Suppressor macrophage (primary cell): Measurements from ENCODE around the gene LDB1.

Experiments used
- DNase-seq, 4 experiments: peaks; one replicate each; pipeline ENCODE4 v3.0.0-alpha.2; 2020 to 2022
- total RNA-seq, 17 experiments: gene quantifications; one replicate each; lab custom pipeline; 2026; ENCODE audit warnings: mixed read lengths in 6 of 17, inconsistent platforms in 3 of 17; lab: John Stamatoyannopoulos, UW

The LDB1 gene, protein sequence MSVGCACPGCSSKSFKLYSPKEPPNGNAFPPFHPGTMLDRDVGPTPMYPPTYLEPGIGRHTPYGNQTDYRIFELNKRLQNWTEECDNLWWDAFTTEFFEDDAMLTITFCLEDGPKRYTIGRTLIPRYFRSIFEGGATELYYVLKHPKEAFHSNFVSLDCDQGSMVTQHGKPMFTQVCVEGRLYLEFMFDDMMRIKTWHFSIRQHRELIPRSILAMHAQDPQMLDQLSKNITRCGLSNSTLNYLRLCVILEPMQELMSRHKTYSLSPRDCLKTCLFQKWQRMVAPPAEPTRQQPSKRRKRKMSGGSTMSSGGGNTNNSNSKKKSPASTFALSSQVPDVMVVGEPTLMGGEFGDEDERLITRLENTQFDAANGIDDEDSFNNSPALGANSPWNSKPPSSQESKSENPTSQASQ
- 10.5 to 65.3 (median 42.2) reads per million in 17 experiments for total RNA-seq

DNA sequence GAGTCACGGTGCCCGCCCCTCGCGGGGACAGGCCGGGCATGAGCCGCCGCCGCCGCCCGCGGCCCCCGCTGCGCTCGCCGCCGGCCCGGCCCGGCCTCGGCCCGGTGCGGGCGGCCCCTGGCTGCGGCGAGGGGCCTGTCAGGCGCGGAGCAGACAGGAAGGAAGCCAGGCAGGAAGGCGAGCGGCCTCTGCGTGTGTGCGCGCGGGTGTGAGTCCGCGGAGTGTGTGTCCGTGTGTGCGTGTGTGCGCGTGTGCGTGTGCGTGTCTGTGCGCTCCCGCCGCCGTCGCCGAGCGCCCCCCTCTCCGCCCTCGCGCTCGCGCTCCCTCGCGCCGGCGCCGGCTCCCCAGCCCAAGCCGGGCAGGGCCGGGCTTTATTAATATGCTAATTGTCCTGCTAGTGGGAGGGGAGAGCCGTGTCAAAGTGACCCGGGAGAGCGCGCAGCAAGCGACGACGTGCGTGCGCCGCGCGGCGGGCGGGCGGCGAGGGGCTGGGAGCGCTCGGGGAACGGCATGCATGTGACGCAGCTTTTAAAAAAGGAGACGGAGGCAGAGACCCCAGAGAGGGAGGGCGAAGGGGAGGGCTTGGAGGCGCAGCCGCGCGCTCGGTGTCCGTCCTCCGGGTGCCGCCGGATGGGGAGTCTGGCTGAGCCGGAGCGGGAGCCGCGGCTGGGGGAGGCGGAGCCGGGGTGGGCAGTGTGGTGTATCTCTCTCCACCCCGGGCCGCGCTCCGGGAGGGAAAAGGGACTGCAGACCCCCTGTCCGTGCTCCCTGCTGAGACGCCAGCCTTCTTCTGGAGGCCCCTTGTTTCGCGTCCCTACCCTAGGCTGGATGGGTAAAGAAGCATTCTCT lies at the start of gene LDB1:
Gene LDB1 (minus strand): TSS at position 227 of the 849 bp plus-strand sequence. CDS start 258 bp downstream, outside the sequence.
- DNase-seq = peak; percentile 81 to 92 (median 89)

DNA sequence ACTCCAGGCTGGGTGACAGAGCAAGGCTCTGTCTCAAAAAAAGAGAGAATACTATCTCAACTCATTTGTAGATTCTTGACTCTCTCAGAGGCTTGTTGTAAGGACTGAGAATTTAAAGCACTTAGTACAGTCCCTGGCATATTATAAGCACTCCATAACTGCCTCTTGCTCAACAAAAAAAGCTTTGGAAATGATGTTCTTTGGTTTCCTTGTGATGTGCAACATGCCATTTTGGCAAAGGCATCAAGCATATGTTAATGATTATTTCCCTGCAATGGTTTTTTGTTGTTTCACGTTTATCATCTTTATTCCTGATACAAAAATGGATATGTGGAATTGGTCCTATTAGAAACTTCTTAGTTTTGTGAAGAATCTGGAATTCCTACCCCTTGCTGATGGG lies 47.7 kb upstream of the LDB1 start:
- DNase-seq = no peak

DNA sequence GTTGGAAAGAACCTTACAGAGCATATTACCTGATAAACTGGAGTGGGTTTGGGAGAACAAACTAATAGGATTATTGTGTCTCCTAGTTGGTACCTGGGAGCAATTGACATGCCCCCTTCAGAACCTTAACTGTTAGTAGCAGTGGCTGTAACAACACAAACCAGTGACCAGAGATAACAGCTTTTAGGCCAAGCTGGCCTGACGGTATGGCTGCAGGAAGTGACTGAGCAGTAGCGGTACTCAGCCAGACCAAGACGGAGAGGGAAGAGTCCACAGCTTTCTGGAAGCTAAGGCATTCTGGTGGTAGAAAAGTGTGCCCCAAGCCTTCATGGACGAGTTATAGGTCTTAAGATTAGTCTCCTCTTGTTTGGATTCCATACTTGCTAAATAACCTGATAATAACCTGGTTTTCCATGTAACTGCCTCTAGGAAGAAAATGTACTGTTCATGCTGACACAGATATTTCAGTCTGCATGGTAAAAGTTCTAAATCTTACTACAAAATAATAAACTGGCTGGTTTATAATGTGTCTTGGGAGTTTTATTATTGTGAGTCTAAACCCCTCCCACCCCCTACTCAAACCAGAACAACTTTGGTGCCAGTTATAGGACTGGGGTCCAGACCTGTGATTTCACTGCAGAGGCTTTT lies 43.3 kb upstream of the LDB1 start:
- DNase-seq = no peak

DNA sequence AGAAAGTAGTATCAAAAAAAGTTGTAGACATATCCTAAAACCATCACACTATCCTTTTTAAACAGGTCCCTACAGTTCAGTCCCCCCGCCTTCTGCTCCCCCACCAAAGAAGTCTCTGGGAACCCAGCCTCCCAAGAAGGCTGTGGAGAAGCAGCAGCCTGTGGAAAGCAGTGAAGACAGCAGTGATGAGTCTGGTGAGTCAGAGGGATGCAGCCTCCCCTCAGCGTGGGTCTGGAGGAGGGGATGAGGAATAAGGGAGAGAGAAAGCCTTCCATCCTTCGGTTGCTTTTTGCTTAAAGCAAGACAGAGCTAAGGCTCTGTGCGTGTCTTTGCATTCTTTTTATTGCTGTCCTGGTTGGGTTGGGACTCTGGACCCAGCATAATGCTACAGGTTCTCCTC lies 39.7 kb upstream of the LDB1 start:
- DNase-seq = no peak

DNA sequence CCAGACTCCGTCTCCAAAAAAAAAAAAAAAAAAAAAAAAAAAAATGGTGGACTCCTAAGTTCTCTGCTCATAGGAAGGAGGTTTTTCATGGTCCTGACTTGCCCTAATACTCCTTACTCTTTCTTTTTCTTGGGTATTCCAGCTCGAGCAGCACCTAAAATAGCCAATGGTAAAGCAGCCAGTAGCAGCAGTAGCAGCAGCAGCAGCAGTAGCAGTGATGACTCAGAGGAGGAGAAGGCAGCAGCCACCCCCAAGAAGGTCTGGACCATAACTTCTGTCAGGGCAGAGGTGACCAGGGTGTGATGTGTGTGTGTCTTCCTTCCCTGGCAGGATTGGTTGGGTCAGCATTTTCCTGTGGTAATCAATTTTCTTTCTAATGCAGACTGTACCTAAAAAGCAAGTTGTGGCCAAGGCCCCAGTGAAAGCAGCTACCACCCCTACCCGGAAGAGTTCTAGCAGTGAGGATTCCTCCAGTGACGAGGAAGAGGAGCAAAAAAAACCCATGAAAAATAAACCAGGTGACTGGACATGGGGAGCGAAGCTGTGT lies 39.0 kb upstream of the LDB1 start:
- no peak for DNase-seq

DNA sequence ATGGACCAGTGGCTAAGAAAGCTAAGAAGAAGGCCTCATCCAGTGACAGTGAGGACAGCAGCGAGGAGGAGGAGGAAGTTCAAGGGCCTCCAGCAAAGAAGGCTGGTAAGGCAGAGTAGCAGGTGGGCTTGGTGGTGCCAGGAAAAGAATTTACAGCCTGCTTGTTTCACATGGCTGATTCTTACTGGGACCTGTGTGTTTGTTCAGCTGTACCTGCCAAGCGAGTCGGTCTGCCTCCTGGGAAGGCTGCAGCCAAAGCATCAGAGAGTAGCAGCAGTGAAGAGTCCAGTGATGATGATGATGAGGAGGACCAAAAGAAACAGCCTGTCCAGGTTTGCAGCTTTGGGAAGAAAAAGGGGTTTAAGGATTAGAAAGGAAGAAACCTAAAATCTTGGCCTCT lies 37.1 kb upstream of the LDB1 start:
- DNase-seq = no peak

DNA sequence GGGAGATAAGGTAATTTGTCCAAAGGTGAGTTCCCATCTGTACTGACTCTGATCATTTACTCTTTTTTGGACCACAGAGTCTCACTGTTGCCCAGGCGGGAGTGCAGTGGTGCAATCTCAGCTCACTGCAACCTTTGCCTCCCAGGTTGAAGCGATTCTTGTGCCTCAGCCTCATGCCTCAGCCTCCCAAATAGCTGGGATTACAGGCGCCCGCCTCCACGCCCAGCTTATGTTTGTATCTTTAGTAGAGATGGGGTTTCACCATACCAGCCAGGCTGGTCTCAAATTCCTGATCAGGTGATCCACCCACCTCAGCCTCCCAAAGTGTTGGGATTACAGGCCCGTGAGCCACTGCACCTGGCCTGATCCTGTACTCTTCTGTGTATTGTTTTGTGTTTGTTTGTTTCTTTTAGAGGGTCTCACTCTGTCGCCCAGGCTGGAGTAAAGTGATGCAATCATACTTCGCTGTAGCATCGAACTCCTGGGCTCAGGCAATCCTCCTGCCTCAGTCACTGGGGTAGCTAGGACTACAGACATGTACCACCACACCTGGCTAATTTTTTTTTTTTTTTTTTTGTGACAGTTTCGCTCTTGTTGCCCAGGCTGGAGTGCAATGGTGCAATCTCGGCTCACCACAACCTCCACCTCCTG lies 34.4 kb upstream of the LDB1 start:
- DNase-seq = no peak

DNA sequence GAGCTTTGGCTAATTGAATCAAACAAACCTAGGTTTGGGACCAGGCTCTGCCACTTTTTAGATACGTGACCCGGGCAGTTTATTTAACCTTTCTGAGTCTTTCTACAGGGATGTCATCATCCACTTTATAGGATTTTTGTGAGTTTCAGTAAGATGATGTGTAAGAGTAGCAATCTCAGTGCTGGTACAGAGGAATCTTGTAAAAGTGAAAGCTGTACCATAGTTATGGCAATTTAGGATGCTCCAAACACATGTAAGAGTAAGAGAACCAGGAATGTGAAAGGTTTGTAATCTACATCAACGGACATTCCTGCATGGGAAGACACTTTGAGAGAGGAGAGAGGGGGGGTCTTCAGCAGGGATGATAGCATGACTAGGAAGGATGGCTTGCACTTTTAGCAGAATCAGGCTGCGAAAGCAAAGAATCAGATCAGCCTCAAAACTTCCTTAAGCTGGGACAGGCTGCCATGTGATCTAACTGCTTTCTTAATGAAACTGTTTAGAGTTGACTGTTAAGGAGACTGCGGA lies 33.0 kb upstream of the LDB1 start:
- peak in 1 of 4 experiments; percentile 9 for DNase-seq

DNA sequence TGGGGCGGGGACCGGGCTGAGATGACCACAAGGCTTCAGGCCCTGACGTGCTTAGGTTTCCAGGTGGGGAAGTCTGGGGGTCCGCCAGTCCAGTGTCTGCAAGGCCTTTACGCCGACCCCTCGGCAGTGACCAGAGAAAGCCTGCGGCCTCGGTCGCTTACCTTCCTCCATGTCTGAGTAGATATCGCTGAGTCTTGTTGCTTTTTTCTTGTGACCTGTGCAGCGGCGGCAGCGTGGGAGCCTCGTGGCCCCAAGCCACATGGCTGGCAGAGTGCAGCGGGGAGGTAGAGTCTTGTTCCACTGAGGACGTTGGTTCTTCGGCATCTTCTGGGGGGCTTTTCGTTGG lies 32.4 kb upstream of the LDB1 start:
- DNase-seq = peak; percentile 40 to 65 (median 51)

DNA sequence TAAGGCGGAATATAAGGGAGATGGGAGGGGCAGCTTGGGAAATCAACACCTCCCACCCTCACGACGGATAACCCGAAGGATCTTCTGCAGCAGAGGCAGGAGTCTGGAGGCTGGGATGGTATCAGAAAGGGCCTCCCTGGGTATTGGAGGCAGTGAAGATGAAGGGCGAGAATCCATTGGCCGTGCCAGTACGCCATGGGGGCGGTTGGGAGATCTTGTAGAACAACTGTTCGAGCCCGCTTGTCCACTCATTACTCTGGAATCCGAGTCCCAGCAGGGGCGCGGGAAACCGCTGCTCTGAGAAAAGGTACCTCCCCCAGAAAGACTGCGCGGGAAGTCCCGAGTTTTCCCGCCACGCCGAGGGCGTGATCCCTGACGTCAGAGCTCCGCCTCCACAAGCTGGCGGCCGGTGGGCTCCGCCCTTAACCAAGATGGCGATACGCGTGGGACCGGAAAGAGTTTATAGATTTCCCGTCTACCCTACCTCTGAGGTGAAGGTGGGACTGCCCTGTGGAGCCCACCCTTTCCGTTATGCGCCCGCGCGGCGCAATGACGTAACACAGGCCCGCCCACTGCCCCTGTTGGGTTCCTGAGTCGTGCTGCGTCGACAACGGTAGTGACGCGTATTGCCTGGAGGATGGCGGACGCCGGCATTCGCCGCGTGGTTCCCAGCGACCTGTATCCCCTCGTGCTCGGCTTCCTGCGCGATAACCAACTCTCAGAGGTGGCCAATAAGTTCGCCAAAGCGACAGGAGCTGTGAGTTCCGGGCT lies 31.8 kb upstream of the LDB1 start, which contains the start of gene NOLC1:
Gene NOLC1 (plus strand): TSS at position 616 of the 771 bp plus-strand sequence. CDS start 22 bp downstream, at position 638.
- DNase-seq = peak; percentile 97 to 98 (median 98)

DNA sequence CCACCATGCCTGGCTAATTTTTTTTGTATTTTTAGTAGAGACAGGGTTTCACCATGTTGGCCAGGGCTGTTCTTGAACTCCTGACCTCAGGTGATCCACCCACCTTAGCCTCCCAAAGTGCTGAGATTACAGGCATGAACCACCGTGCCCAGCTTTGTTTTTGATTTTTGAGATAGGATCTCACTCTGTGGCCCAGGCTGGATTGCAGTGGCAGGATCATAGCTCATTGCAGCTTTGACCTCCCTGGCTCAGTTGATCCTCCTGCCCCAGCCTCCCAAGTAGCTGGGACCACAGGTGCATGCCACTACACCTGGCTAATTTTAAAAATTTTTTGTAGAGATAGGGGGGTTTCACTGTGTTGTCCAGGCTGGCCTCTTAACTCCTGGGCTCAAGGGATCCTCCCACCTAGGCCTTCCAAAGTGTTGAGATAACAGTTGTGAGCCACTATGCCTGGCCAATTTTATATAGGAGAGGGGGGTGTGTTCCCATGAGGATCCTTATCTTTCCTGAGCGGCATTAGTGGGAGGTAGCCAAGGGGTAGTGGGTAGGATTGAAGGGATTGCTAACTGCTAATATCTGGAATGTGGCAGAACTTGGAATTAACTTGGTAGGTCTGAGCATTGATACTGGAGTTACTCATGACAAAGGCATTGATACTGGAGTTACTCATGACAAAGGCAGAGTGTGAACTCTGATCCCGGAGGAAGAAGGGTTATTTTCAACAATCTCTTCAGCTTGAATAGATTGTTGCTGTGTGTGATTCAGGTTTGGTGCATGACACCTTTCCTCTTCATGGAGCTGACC lies 31.0 kb upstream of the LDB1 start:
- no peak for DNase-seq

DNA sequence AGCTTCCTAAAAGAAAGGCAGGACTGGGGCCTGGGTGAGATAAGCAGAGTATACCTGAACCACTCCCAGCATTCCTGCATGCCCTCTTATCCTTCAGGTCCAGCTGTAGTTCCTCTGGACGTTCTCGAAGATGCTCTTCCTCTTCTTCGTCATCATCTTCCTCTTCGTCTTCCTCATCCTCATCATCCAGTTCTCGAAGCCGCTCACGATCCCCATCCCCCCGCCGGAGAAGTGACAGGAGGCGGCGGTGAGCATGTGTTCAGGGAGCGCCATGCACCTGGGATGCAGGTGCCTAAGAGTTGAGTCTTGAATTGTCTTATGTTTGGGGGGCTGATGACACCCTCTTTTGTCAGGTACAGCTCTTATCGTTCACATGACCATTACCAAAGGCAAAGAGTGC lies 28.1 kb upstream of the LDB1 start:
- no peak for DNase-seq

DNA sequence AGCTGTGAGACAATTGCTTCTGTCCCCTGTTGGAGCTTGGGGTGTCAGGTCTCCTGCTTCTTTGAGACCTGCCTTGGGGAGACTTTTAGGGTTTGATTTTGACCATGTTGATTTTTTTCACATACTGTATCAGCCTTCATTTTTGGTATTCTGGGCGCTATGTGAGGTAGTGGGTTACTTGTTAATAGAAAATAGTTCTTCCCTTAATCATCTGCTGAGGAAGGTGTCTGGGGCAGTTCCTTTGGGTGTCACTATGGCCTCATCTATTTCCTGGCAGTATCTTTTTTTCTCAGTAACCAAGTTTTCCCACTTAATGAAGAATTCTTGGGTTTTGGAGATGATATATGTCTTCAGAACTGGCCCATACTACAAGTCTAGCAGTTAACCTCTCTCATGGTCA lies 27.4 kb upstream of the LDB1 start:
- no peak for DNase-seq

DNA sequence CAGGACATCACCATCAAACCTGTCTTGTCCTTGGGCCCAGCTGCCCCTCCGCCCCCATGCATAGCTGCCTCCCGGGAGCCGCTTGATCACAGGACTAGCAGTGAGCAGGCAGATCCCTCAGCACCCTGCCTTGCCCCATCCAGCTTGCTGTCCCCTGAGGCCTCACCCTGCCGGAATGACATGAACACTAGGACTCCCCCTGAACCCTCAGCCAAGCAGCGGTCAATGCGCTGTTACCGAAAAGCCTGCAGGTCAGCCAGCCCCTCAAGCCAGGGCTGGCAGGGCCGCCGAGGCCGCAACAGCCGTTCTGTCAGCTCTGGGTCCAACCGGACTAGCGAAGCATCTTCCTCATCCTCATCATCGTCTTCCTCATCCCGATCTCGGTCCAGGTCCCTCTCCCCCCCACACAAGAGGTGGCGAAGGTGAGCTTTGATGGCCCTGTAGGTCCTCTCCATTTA lies 26.8 kb upstream of the LDB1 start:
- no peak for DNase-seq

DNA sequence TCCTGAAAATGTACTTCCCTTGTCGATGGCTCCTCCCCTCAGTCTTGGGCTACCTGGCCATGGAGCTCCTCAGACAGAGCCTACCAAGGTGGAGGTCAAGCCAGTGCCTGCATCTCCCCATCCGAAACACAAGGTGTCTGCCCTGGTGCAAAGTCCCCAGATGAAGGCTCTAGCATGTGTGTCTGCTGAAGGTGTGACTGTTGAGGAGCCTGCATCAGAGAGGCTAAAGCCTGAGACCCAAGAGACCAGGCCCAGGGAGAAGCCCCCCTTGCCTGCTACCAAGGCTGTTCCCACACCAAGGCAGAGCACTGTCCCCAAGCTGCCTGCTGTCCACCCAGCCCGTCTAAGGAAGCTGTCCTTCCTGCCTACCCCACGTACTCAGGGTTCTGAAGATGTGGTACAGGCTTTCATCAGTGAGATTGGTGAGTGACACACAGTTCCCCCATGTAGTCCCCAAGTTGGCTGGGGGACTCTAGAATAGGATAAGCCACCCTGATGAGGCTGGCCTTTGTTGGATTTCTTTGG lies 21.5 kb upstream of the LDB1 start:
- DNase-seq = no peak

DNA sequence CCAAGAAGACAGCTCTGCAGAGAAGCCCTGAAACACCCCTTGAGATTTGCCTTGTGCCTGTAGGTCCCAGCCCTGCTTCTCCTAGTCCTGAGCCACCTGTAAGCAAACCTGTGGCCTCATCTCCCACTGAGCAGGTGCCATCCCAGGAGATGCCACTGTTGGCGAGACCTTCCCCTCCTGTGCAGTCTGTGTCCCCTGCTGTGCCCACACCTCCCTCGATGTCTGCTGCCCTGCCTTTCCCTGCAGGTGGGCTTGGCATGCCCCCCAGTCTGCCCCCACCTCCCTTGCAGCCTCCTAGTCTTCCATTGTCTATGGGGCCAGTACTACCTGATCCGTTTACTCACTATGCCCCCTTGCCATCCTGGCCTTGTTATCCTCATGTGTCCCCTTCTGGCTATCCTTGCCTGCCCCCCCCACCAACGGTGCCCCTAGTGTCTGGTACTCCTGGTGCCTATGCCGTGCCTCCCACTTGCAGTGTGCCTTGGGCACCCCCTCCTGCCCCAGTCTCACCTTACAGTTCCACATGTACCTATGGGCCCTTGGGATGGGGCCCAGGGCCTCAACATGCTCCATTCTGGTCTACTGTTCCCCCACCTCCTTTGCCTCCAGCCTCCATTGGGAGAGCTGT lies 20.9 kb upstream of the LDB1 start:
- no peak for DNase-seq

DNA sequence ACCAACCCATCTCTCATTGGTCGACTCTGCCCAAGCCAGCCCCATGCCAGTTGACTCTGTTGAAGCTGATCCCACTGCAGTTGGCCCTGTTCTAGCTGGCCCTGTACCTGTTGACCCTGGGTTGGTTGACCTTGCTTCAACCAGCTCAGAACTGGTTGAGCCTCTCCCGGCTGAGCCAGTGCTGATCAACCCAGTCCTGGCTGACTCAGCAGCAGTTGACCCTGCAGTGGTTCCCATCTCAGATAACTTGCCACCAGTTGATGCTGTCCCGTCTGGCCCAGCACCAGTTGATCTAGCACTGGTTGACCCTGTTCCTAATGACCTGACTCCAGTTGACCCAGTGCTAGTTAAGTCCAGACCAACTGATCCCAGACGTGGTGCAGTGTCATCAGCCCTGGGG lies 20.1 kb upstream of the LDB1 start:
- no peak for DNase-seq

DNA sequence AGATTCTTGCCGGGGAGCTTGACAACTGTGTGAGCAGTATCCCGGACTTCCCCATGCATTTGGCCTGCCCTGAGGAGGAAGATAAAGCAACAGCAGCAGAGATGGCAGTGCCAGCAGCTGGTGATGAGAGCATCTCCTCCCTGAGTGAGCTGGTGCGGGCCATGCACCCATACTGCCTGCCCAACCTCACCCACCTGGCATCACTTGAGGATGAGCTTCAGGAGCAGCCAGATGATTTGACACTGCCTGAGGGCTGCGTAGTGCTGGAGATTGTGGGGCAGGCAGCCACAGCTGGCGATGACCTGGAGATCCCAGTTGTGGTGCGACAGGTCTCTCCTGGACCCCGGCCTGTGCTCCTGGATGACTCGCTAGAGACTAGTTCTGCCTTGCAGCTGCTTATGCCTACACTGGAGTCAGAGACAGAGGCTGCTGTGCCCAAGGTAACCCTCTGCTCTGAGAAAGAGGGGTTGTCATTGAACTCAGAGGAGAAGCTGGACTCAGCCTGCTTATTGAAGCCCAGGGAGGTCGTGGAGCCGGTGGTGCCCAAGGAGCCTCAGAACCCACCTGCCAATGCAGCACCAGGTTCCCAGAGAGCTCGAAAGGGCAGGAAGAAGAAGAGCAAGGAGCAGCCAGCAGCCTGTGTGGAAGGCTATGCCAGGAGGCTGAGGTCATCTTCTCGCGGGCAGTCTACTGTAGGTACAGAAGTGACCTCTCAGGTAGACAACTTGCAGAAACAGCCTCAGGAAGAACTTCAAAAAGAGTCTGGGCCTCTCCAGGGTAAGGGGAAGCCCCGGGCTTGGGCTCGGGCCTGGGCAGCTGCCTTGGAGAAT lies 19.3 kb upstream of the LDB1 start:
- no peak for DNase-seq
